Measurements from ENCODE around the gene GTPBP1. TPM values are rescaled to one million over a fixed set of nuclear protein-coding genes. Genes with fewer than 3 reads are reported as not detected.

The GTPBP1 gene
- total RNA-seq, 1 experiment from 2014 or later: 94.7 TPM

DNA sequence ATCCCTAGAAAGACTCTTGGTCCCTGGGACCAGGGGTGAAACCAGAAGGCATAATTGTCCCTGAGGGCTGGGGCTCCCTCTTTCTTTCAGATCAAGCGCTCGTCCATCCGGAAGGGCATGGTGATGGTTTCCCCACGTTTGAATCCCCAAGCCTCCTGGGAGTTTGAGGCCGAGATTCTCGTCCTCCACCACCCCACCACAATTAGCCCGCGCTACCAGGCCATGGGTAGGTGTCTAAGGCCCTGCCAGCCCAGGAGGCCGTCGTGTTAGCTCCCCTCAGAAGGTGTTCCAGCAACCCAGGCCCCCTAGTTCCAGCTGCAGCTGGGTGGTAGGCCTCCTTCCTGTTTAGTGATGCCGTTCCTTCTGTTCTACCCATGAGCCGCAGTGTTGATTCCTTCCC is 21.4 kb downstream of the GTPBP1 start:
- intact Hi-C loops (cut with micrococcal nuclease; ENCODE audit: unreplicated experiment): no loop called here
- Histone ChIP-seq H3K27ac (no peak overlapping the region), H3K79me2 (ENCODE audit: low read depth) (0 out of 2 replicates have a peak, but pooled peaks cover 5% of the 10 kb centered on the region), H3K9me3 (ENCODE audit: insufficient read depth, low read depth) (no peaks in the 10 kb centered on the region), H3K4me1 (replicated peaks; ENCODE audit: insufficient read depth) (no peaks in the 10 kb centered on the region), H2AFZ (no peak overlapping the region), H3K9me2 (ENCODE audit: insufficient read depth) (no peaks in the 10 kb centered on the region), H3F3A (ENCODE audit: insufficient read depth, low read depth) (peaks cover 28% of the 10 kb centered on the region), H3K36me3 (ENCODE audit: low read depth) (peaks cover 69% of the 10 kb centered on the region), H4K20me1 (ENCODE audit: insufficient read depth) (peaks cover 15% of the 10 kb centered on the region), H3K27me3 (ENCODE audit: insufficient read depth, low read depth) (no peaks in the 10 kb centered on the region), H3K4me2 (no peak overlapping the region), H3K4me3 (no peak overlapping the region)
- TF ChIP-seq EZH2 (IDR thresholded peaks at IDR 0.05; ENCODE audit: low read depth): no peak
- TF ChIP-seq, protein P1, sequence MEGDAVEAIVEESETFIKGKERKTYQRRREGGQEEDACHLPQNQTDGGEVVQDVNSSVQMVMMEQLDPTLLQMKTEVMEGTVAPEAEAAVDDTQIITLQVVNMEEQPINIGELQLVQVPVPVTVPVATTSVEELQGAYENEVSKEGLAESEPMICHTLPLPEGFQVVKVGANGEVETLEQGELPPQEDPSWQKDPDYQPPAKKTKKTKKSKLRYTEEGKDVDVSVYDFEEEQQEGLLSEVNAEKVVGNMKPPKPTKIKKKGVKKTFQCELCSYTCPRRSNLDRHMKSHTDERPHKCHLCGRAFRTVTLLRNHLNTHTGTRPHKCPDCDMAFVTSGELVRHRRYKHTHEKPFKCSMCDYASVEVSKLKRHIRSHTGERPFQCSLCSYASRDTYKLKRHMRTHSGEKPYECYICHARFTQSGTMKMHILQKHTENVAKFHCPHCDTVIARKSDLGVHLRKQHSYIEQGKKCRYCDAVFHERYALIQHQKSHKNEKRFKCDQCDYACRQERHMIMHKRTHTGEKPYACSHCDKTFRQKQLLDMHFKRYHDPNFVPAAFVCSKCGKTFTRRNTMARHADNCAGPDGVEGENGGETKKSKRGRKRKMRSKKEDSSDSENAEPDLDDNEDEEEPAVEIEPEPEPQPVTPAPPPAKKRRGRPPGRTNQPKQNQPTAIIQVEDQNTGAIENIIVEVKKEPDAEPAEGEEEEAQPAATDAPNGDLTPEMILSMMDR (conservative IDR thresholded peaks at IDR 0.05): no peak
- POLR2A ChIA-PET (ENCODE audit: unreplicated experiment): no interaction called here
- no peak for DNase-seq
- BruUV-seq (replicated peaks): no TSS peak
- CTCF ChIA-PET: no interaction called here

DNA sequence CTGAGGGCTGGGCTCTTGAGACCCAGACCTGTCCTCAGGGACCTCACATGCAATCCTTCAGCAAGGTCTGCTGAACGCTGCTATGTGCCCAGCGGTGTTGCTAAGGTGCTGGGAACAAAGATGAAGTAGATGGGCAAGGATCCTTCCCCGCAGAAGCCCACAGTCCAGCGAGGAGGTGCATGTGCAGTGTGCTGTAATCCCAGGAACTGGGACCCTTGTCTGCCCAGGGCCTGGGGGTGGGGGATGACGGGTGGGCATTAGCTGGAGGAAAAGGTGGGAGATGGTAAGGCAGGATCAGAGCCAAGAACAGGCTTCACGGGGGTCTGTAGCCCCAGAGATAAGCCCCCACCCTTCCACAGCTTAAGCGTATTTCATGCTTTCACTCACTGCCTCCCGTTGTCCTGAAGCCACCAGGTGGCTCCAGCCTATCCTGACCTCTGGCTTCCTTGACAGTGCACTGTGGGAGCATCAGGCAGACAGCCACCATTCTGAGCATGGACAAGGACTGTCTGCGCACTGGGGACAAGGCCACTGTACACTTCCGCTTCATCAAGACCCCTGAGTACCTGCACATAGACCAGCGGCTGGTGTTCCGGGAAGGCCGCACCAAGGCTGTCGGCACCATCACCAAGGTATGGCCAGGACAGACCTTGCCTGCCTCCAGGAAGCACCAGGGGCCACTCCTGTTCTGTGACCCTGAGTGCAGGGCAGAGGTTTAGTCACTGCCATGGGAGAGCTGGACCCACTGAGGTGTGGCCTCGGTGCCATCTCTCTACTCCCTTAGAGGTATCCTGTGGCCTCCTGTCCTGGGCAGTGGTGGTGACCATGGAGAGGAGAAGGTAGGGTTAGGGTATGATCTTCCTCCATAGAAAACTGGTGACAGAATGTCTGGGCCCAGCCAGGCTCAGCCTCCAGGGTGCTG is 22.0 kb downstream of the GTPBP1 start:
- H3K4me3 ChIP-seq: no peak overlapping the region
- peaks cover 34% of the 10 kb centered on the region for H3F3A ChIP-seq (ENCODE audit: insufficient read depth, low read depth)
- ChIA-PET CTCF (no interaction called here), POLR2A (ENCODE audit: unreplicated experiment) (no interaction called here)
- H3K9me2 ChIP-seq (ENCODE audit: insufficient read depth): no peaks in the 10 kb centered on the region
- H3K27ac ChIP-seq: no peak overlapping the region
- no peak for DNase-seq
- peaks cover 21% of the 10 kb centered on the region for H4K20me1 ChIP-seq (ENCODE audit: insufficient read depth)
- no peak for TF ChIP-seq EZH2 (IDR thresholded peaks at IDR 0.05; ENCODE audit: low read depth)
- TF ChIP-seq, protein P1 (conservative IDR thresholded peaks at IDR 0.05): no peak
- no peak overlapping the region for H2AFZ ChIP-seq
- H3K36me3 ChIP-seq (ENCODE audit: low read depth): peaks cover 63% of the 10 kb centered on the region
- no TSS peak for BruUV-seq (replicated peaks)
- H3K27me3 ChIP-seq (ENCODE audit: insufficient read depth, low read depth): no peaks in the 10 kb centered on the region
- H3K4me1 ChIP-seq (replicated peaks; ENCODE audit: insufficient read depth): no peaks in the 10 kb centered on the region
- intact Hi-C loops (cut with micrococcal nuclease; ENCODE audit: unreplicated experiment): no loop called here
- H3K4me2 ChIP-seq: no peak overlapping the region
- 0 out of 2 replicates have a peak, but pooled peaks cover 5% of the 10 kb centered on the region for H3K79me2 ChIP-seq (ENCODE audit: low read depth)
- H3K9me3 ChIP-seq (ENCODE audit: insufficient read depth, low read depth): no peaks in the 10 kb centered on the region

- no peak overlapping the region for H3K4me3 ChIP-seq
- ChIA-PET CTCF (interaction anchor here (0.5 kb wide), 1 partner anchor 14 kb away, joined by 3 read pairs; no protein-coding TSS in a partner anchor), POLR2A (ENCODE audit: unreplicated experiment) (interaction anchor here (0.6 kb wide), 2 partner anchors 14 to 24 kb away, joined by 12 to 14 read pairs; partner anchors contain the start of gene GTPBP1)
- intact Hi-C loops (cut with micrococcal nuclease; ENCODE audit: unreplicated experiment): no loop called here
- no peaks in the 10 kb centered on the region for H3K79me2 ChIP-seq (ENCODE audit: low read depth)
- no peaks in the 10 kb centered on the region for H3K9me3 ChIP-seq (ENCODE audit: insufficient read depth, low read depth)
- peaks cover 60% of the 10 kb centered on the region for H3K36me3 ChIP-seq (ENCODE audit: low read depth)
- no peak overlapping the region for H3K4me2 ChIP-seq
- H3K4me1 ChIP-seq (replicated peaks; ENCODE audit: insufficient read depth): peaks cover 3% of the 10 kb centered on the region; the same call in 1 of the 2 replicates
- H4K20me1 ChIP-seq (ENCODE audit: insufficient read depth): peaks cover 33% of the 10 kb centered on the region
- H3F3A ChIP-seq (ENCODE audit: insufficient read depth, low read depth): peaks cover 46% of the 10 kb centered on the region
- H3K27me3 ChIP-seq (ENCODE audit: insufficient read depth, low read depth): no peaks in the 10 kb centered on the region
- H3K9me2 ChIP-seq (ENCODE audit: insufficient read depth): no peaks in the 10 kb centered on the region
- no peak overlapping the region for H3K27ac ChIP-seq
- no TSS peak for BruUV-seq (replicated peaks)
- DNase-seq: no peak
- H2AFZ ChIP-seq: no peak overlapping the region
- TF ChIP-seq, protein P1 (conservative IDR thresholded peaks at IDR 0.05): no peak
- no peak for TF ChIP-seq EZH2 (IDR thresholded peaks at IDR 0.05; ENCODE audit: low read depth)
Observed at GRCh38 chr22:38728871-38729796, 23.4 kb downstream of the GTPBP1 start.

Measured in PC-9 (cell line).